KMS-11 (cell line): ENCODE results near the gene UQCRH.
"Not testable (repeated sequence)": the region's sequence is repeated elsewhere in the genome, so short reads cannot be mapped to it uniquely, and the experiment has no call there.

ENCODE experiments used
- H2AFZ ChIP-seq: fragments of 200-600 bp; sonication (generic); 2 replicates; pipeline ENCODE4 v1.6.1; 2016; ENCODE audit warnings: antibody characterized with exemption, mixed run types, low read depth
- H3K27ac ChIP-seq: fragments of 200-600 bp; sonication (generic); 2 replicates; pipeline ENCODE4 v1.6.1; 2016; ENCODE audit warnings: mild to moderate bottlenecking, mixed run types
- H3K27me3 ChIP-seq: fragments of 200-600 bp; sonication (generic); 2 replicates; pipeline ENCODE4 v1.6.1; 2017; ENCODE audit warnings: mild to moderate bottlenecking, low read depth, mixed run types, moderate library complexity; ENCODE audit not compliant: insufficient read depth
- H3K36me3 ChIP-seq: fragments of 200-600 bp; sonication (generic); 2 replicates; pipeline ENCODE4 v1.6.1; 2017; ENCODE audit warnings: mild to moderate bottlenecking, mixed run types; ENCODE audit not compliant: insufficient read depth
- H3K4me1 ChIP-seq: fragments of 200-600 bp; sonication (generic); 2 replicates; pipeline ENCODE4 v1.6.1; 2016; ENCODE audit warnings: mild to moderate bottlenecking, low read depth, mixed run types; ENCODE audit not compliant: poor library complexity, severe bottlenecking
- H3K4me2 ChIP-seq: fragments of 200-600 bp; sonication (generic); 2 replicates; pipeline ENCODE4 v1.7.0; 2016; ENCODE audit warnings: mild to moderate bottlenecking, mixed run types
- H3K4me3 ChIP-seq: fragments of 200-600 bp; sonication (generic); IDR thresholded peaks from 2 replicates; pipeline ENCODE4 v1.6.1; 2017; ENCODE audit warnings: low read depth, low read length, mixed read lengths; ENCODE audit not compliant: insufficient read depth
- H3K79me2 ChIP-seq: fragments of 200-600 bp; sonication (generic); 2 replicates; pipeline ENCODE4 v1.6.1; 2016; ENCODE audit warnings: low read depth, mixed run types; ENCODE audit not compliant: insufficient read depth
- H3K9ac ChIP-seq: fragments of 200-600 bp; sonication (generic); 2 replicates; pipeline ENCODE4 v1.6.1; 2016; ENCODE audit warnings: mild to moderate bottlenecking, mixed run types
- H4K20me1 ChIP-seq: fragments of 200-600 bp; sonication (generic); 2 replicates; pipeline ENCODE4 v1.6.1; 2016; ENCODE audit warnings: mild to moderate bottlenecking, mixed run types; ENCODE audit not compliant: insufficient read depth
- CTCF ChIP-seq: fragments of 200-600 bp; sonication (generic); conservative IDR thresholded peaks from 2 replicates; pipeline ENCODE4 v1.6.1; 2017; ENCODE audit warnings: low read depth, mild to moderate bottlenecking, antibody characterized with exemption, low read length, moderate library complexity, mixed read lengths

Gene UQCRH

GRCh38 chr1:46315669-46316403 is 12.3 kb downstream of the UQCRH start:
- Histone ChIP-seq H4K20me1 (no peaks in the 10 kb centered on the region), H3K36me3 (peaks cover 15% of the 10 kb centered on the region; the same call in 1 of the 2 replicates), H3K27ac (no peak overlapping the region), H3K4me1 (no peaks in the 10 kb centered on the region), H3K4me3 (no peak overlapping the region), H3K79me2 (no peaks in the 10 kb centered on the region), H3K4me2 (no peak overlapping the region), H3K9ac (no peak overlapping the region), H3K27me3 (no peaks in the 10 kb centered on the region), H2AFZ (no peak overlapping the region)
- TF ChIP-seq CTCF = no peak

- Histone ChIP-seq H3K27ac (no peak overlapping the region), H3K4me2 (no peak overlapping the region), H3K36me3 (peaks cover 12% of the 10 kb centered on the region; the same call in 1 of the 2 replicates), H3K4me3 (no peak overlapping the region), H3K4me1 (no peaks in the 10 kb centered on the region), H4K20me1 (no peaks in the 10 kb centered on the region), H3K9ac (no peak overlapping the region), H3K27me3 (no peaks in the 10 kb centered on the region), H3K79me2 (no peaks in the 10 kb centered on the region), H2AFZ (no peak overlapping the region)
- TF ChIP-seq CTCF = no peak
Observed at GRCh38 chr1:46317323-46317722, 13.8 kb downstream of the UQCRH start.

- H3K4me2 ChIP-seq, H3K79me2 ChIP-seq, H3K27me3 ChIP-seq, H2AFZ ChIP-seq, H3K27ac ChIP-seq, H3K4me1 ChIP-seq, H3K4me3 ChIP-seq, H3K36me3 ChIP-seq, H4K20me1 ChIP-seq, H3K9ac ChIP-seq: not testable (repeated sequence)
Observed at GRCh38 chr1:46319301-46319700, 15.8 kb downstream of the UQCRH start.

- not testable (repeated sequence) for H3K27ac ChIP-seq, H3K4me2 ChIP-seq
Observed at GRCh38 chr1:46319960-46320914, 16.7 kb downstream of the UQCRH start.

GRCh38 chr1:46322191-46322590 is 18.7 kb downstream of the UQCRH start:
- H3K36me3 ChIP-seq, H3K4me2 ChIP-seq, H3K9ac ChIP-seq, H2AFZ ChIP-seq, H3K4me3 ChIP-seq, H3K4me1 ChIP-seq, H3K27ac ChIP-seq, H3K27me3 ChIP-seq, H3K79me2 ChIP-seq, H4K20me1 ChIP-seq: not testable (repeated sequence)

More at GRCh38 chr1:46319960-46320914, 16.7 kb downstream of the UQCRH start:
- H4K20me1 ChIP-seq, H3K4me3 ChIP-seq, H2AFZ ChIP-seq, H3K9ac ChIP-seq, H3K27me3 ChIP-seq, H3K79me2 ChIP-seq, H3K4me1 ChIP-seq, H3K36me3 ChIP-seq: not testable (repeated sequence)

- H3K9ac ChIP-seq, H4K20me1 ChIP-seq, H3K27me3 ChIP-seq, H3K79me2 ChIP-seq, H3K4me3 ChIP-seq, H3K4me1 ChIP-seq, H3K4me2 ChIP-seq, H3K36me3 ChIP-seq, H2AFZ ChIP-seq, H3K27ac ChIP-seq: not testable (repeated sequence)
Observed at GRCh38 chr1:46325285-46326076, 22.0 kb downstream of the UQCRH start.

GRCh38 chr1:46328182-46328581 is 24.7 kb downstream of the UQCRH start:
- not testable (repeated sequence) for H3K9ac ChIP-seq, H3K4me3 ChIP-seq, H3K4me2 ChIP-seq, H2AFZ ChIP-seq, H3K27me3 ChIP-seq, H3K36me3 ChIP-seq, H3K4me1 ChIP-seq, H4K20me1 ChIP-seq, H3K27ac ChIP-seq, H3K79me2 ChIP-seq

GRCh38 chr1:46329807-46330206 is 26.3 kb downstream of the UQCRH start:
- not testable (repeated sequence) for H3K27ac ChIP-seq, H3K4me1 ChIP-seq, H3K36me3 ChIP-seq, H3K27me3 ChIP-seq, H3K4me2 ChIP-seq, H4K20me1 ChIP-seq, H3K4me3 ChIP-seq, H3K9ac ChIP-seq, H2AFZ ChIP-seq, H3K79me2 ChIP-seq
